Measurements from ENCODE around the gene CPNE4.
"Not testable (repeated sequence)": the region's sequence is repeated elsewhere in the genome, so short reads cannot be mapped to it uniquely, and the experiment has no call there.

Gene CPNE4

DNA sequence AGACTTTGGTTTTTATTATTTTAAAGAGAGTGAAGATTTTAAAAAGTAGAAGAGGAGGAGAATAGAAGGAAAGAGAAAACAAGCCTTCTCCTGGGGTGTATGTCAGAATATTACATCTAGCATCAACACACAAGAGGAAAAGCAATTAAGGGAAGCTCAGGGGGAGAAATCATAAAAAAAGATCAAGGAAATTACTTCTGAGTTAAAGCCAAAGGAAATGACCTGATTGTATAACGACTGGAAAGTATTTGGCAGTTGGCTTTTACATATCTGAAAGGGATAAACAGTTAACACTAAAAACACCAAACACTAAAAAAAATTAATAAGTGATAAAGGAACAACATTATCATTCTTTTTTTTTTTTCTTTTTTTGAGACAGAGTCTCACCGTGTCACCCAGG is 58.4 kb downstream of the CPNE4 start:
- H3K27ac ChIP-seq = no peak overlapping the region
- ChIA-PET POLR2A (ENCODE audit: low non-redundant PET) (no interaction called here), CTCF (no interaction called here)
- TF ChIP-seq, protein P1, sequence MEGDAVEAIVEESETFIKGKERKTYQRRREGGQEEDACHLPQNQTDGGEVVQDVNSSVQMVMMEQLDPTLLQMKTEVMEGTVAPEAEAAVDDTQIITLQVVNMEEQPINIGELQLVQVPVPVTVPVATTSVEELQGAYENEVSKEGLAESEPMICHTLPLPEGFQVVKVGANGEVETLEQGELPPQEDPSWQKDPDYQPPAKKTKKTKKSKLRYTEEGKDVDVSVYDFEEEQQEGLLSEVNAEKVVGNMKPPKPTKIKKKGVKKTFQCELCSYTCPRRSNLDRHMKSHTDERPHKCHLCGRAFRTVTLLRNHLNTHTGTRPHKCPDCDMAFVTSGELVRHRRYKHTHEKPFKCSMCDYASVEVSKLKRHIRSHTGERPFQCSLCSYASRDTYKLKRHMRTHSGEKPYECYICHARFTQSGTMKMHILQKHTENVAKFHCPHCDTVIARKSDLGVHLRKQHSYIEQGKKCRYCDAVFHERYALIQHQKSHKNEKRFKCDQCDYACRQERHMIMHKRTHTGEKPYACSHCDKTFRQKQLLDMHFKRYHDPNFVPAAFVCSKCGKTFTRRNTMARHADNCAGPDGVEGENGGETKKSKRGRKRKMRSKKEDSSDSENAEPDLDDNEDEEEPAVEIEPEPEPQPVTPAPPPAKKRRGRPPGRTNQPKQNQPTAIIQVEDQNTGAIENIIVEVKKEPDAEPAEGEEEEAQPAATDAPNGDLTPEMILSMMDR (conservative IDR thresholded peaks at IDR 0.05; ENCODE audit: low read depth) = no peak
- DNase-seq (ENCODE audit: low spot score) = no peak

DNA sequence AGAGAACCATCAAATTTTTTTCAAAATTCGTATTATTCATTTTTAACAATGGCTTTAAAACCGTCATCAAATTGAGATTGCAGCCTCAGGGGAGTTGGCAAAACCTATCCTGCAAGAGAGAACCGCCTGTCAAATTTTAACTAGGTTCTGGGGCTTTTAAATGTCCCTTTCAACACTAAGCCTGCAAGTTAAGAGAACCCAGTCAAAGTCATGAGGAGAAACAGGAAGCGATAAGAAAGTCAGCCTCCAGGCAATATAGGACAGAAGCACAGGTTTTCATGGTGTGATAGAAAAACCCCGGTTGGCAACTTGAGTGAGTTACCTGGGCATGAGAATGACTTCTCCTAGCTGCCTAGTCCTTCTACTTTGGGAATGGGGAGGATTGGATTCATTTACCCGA is 59.8 kb downstream of the CPNE4 start:
- ChIA-PET POLR2A (ENCODE audit: low non-redundant PET) (no interaction called here), CTCF (no interaction called here)
- no peak for DNase-seq (ENCODE audit: low spot score)
- TF ChIP-seq, protein P1 (conservative IDR thresholded peaks at IDR 0.05; ENCODE audit: low read depth) = no peak
- no peak overlapping the region for H3K27ac ChIP-seq

DNA sequence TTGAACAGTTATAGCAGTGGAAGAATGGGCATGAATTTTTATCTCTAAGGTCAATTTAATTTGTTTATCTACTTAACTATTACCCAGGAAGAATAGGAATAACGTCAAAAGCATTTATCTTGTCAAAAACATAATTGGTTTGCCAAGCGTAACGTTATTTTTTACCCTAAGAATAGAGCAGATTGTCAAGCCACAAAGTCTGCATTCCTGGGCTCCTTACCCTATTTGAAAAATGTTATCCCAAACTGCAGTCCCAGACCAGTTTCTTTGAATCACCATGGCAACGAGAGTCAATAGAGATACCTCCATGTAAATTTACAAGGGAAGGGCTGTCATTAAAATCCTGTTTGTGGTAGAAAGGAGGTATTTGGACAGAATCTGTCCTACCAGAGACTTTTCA is 61.1 kb downstream of the CPNE4 start:
- POLR2A ChIA-PET (ENCODE audit: low non-redundant PET) = no interaction called here
- TF ChIP-seq, protein P1 (conservative IDR thresholded peaks at IDR 0.05; ENCODE audit: low read depth) = no peak
- no peak for DNase-seq (ENCODE audit: low spot score)
- CTCF ChIA-PET = interaction anchor here (0.5 kb wide), 1 partner anchor 1089 kb away, joined by 4 read pairs; no protein-coding TSS in a partner anchor
- H3K27ac ChIP-seq = no peak overlapping the region

DNA sequence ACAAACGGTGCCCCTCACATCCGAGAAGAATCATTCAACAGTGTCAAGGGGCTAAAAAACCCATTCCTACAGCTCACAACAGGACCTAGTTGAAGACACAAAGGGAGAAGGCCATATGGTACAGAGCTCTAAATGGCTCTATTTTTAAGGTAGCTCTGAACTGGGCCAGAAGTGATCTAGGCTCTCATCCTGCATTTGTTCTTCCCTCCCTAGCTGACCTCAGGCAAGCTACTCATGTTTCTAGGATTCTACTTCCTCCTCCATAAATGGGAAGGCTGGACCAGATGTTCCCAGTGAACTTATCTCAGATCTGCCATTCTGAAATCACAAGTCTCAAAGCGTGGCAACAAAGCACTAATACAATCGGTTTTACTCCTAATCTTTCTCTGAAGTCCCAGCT is 62.3 kb downstream of the CPNE4 start:
- no peak overlapping the region for H3K27ac ChIP-seq
- TF ChIP-seq, protein P1 (conservative IDR thresholded peaks at IDR 0.05; ENCODE audit: low read depth) = no peak
- CTCF ChIA-PET = interaction anchor here (0.6 to 0.8 kb wide), 3 partner anchors 12 to 838 kb away, joined by 3 to 6 read pairs (median 4); no protein-coding TSS in a partner anchor
- POLR2A ChIA-PET (ENCODE audit: low non-redundant PET) = no interaction called here
- DNase-seq (ENCODE audit: low spot score) = no peak

DNA sequence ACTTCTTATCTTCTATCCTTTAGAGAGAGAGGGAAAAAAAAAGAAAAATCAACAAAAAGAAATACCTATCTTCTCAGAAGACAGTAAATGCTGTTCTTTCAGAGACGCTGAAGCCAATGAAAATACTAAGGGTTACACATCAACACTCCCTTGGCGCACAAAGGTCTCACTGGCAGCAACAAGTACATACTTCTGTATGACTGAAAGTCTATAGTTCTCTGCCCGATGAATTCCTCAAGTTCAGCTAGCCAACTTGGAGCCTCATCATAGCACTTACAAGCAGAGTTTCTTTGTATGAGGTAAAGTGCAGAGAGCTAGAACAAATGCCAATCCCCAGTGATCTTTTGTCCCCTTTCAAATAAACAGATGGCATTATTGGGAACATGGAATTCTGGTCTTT is 62.7 kb downstream of the CPNE4 start:
- POLR2A ChIA-PET (ENCODE audit: low non-redundant PET) = no interaction called here
- CTCF ChIA-PET = interaction anchor here (0.6 to 0.8 kb wide), 3 partner anchors 12 to 838 kb away, joined by 3 to 4 read pairs (median 3); no protein-coding TSS in a partner anchor
- TF ChIP-seq, protein P1 (conservative IDR thresholded peaks at IDR 0.05; ENCODE audit: low read depth) = no peak
- no peak for DNase-seq (ENCODE audit: low spot score)
- H3K27ac ChIP-seq = no peak overlapping the region

DNA sequence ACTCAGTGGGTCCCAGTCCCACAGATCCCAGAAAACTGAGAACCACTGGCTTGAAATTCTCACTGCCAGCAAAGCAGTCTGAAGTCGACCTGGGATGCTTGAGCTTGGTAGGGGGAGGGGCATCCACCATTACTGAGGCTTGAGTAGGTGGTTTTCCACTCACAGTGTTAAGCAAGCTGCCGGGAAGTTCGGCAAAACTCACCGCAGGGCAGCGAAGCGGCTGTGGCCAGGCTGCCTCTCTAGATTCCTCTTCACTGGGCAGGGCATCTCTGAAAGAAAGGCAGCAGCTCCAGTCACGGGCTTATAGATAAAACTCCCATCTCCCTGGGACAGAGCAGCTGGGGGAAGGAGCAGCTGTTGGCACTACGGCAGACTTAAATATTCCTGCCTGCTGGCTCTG is 71.4 kb downstream of the CPNE4 start:
- DNase-seq (ENCODE audit: low spot score); H3K27ac ChIP-seq; CTCF ChIA-PET; POLR2A ChIA-PET (ENCODE audit: low non-redundant PET): not testable (repeated sequence)

DNA sequence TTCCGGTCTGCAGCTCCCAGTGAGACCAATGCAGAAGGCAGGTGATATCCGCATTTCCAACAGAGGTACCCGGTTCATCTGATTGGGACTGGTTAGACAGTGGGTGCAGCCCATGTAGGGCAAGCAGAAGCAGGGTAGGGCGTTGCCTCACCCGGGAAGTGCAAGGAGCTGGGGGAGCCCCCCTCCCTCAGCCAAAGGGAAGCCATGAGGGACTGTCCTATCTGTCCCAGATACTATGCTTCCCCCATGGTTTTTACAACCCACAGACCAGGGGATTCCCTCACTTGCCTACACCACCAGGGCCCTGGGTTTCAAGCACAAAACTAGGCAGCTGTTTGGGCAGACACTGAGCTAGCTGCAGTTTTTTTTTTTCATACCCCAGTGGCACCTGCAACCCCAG is 71.8 kb downstream of the CPNE4 start:
- ChIA-PET CTCF (no interaction called here), POLR2A (ENCODE audit: low non-redundant PET) (no interaction called here)
- no peak overlapping the region for H3K27ac ChIP-seq
- TF ChIP-seq, protein P1 (conservative IDR thresholded peaks at IDR 0.05; ENCODE audit: low read depth) = no peak
- no peak for DNase-seq (ENCODE audit: low spot score)

Measured in RWPE1 (cell line).